GM13977 (cell line): ENCODE results near the gene CHST1.

Source experiments
- DNase-seq: peaks from one replicate; pipeline ENCODE4 v3.0.0; 2012; ENCODE audit warnings: low spot score
- CTCF ChIP-seq: IDR thresholded peaks from 2 replicates; pipeline ENCODE4 v1.5.1; 2012; ENCODE audit warnings: mild to moderate bottlenecking, control low read depth; ENCODE audit not compliant: insufficient read depth; ENCODE audit errors: extremely low read depth, missing control alignments
- in situ Hi-C: fragments of 300-500 bp; cut with MboI; formaldehyde crosslinking; loops from one replicate; pipeline ENCODE4 v1.12.0; 2022; ENCODE audit warnings: low sequenced_read_pairs, low pct_unique_long_range_greater_than_20kb, mixed read lengths, inconsistent platforms; ENCODE audit not compliant: unreplicated experiment

The CHST1 gene

DNA sequence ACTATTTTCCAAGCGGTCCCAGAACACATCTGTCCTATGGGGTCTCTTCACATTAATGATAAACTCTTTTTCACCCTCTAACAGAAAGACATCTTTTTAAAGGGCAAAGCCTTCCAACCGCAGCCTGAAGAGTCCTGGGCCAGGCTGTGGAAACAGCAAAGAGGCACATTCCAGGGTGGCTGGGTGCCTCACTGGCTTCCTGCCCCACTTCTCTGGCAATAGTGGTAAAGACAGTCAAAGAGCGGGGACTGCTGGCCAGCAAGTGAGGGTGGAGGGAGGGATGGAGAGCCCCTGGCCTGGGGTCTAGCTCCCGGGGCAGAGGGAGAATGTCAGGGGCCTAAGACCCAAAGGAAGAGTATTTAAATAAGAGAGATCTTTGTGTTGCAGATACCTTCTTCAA, 10.2 kb upstream of the CHST1 start:
- in situ Hi-C loops: no loop called here
- TF ChIP-seq CTCF: no peak
- DNase-seq: no peak

DNA sequence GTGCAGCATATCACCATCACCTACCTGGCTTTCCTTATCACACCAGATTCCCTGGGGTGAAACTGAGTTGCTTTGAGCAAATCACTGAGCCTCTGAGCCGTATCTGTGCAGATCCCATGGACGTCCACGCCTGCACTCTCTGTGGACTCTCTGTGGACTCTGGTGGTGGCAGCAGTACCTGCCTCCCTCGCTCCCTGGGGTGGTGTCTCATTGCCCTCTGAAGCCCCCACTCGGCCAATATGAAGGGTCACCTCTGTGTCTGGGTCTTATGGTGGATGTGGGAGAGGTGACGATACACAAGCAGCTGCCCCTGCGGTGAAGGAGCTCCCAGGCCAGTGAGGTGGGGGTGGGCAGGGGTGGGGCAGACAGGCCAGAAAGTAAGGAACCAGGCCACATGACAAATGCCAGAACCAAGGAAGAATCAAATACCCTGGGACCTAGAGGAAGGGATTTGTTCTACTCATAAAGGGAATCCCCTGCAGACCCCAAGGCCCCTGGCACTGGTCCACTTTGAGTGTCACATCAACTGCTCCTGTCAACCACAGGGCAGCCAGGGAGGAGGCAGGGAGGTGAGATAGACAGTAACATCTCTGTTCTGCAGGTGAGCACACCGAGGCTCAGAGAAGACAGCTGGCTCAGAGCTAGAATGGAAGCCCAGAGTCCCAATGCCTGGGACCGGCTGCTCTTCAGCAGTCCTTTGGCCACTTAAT, 9.2 kb upstream of the CHST1 start:
- DNase-seq: no peak
- in situ Hi-C loops: no loop called here
- TF ChIP-seq CTCF: no peak

DNA sequence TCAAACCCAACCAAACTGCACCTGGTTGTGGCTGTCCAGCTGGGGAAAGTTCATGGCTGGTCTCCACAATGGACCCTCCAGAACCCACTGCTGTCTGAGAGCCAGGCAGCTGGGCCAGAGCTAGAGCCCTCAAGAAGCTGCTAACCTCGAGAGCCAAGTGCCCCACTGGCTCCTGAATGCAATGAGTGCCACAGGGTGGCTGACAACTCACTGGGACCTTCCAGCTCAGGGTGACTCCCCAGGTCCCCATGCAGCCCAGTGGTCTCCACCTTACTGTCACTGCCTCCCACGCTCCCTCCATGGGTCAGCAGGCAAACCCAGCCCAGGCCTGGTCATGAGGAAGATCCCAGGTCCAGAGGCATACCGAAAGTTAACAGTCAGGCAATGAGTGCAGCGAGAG, 8.0 kb upstream of the CHST1 start:
- in situ Hi-C loops: no loop called here
- no peak for TF ChIP-seq CTCF

DNA sequence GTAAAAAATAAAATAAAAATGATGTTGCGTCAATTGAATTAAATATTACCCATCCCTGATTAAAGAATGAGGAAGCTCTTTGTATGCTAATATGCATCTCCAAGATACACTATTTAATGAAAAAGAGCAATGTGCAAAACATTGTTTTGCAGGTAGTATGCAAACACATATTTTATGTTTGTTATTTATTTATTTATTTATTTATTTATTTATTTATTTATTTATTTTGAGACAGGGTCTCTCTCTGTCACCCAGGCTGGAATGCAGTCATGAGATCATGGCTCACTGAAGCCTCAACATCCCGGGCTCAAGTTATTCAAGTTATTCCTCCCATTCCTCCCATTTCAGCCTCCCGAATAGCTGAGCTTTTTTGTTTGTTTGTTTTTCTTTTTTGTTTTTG, 7.2 kb upstream of the CHST1 start:
- in situ Hi-C loops: no loop called here

More for the DNA sequence above, 8.0 kb upstream of the CHST1 start:
- DNase-seq: no peak

GRCh38 chr11:45671246-45672171, 6.1 kb upstream of the CHST1 start:
- TF ChIP-seq CTCF: no peak
- DNase-seq: no peak
- in situ Hi-C loops: no loop called here

More for the DNA sequence above, 7.2 kb upstream of the CHST1 start:
- TF ChIP-seq CTCF: no peak
- DNase-seq: no peak

- in situ Hi-C loops: no loop called here
- no peak for DNase-seq
- no peak for TF ChIP-seq CTCF
Measured at GRCh38 chr11:45670386-45671135, 5.1 kb upstream of the CHST1 start.
